ENCODE results near the gene CAMK2N1. TPM values are rescaled to one million over a fixed set of nuclear protein-coding genes. Genes with fewer than 3 reads are reported as not detected.

CAMK2N1 gene
- total and polyA plus RNA-seq, 2 of the 13 experiments (the other 11 are each of a cell fraction or from before 2014, with no cell fraction given), result 38.0 to 38.6 TPM

- TF ChIP-seq FOXP1 (IDR thresholded peaks at IDR 0.05) (no peak), FOXP1 (CRISPR knock-in tag; IDR thresholded peaks at IDR 0.05) (no peak), BRCA1 (CRISPR knock-in tag; IDR thresholded peaks at IDR 0.05) (no peak), ELF4 (CRISPR knock-in tag; IDR thresholded peaks at IDR 0.05; ENCODE audit: borderline replicate concordance) (no peak), REL (CRISPR knock-in tag; conservative IDR thresholded peaks at IDR 0.05) (no peak), PHB2 (IDR thresholded peaks at IDR 0.05; ENCODE audit: partially characterized antibody) (no peak), NFYB (CRISPR knock-in tag; IDR thresholded peaks at IDR 0.05) (no peak), EED (CRISPR knock-in tag; IDR thresholded peaks at IDR 0.05) (no peak), TERF1 (CRISPR knock-in tag; IDR thresholded peaks at IDR 0.05) (no peak), ZNF766 (CRISPR knock-in tag; IDR thresholded peaks at IDR 0.05; ENCODE audit: borderline replicate concordance) (no peak), NFKB2 (CRISPR knock-in tag; IDR thresholded peaks at IDR 0.05; ENCODE audit: borderline replicate concordance) (peak; percentile 50), ZNF512B (CRISPR knock-in tag; IDR thresholded peaks at IDR 0.05; ENCODE audit: borderline replicate concordance) (peak; percentile 88; the same call in 1 of the 2 replicates), ZNF362 (CRISPR knock-in tag; IDR thresholded peaks at IDR 0.05; ENCODE audit: borderline replicate concordance) (peak; percentile 48; the same call in 1 of the 2 replicates), MED13 (CRISPR knock-in tag; IDR thresholded peaks at IDR 0.05) (no peak)
- TF ChIP-seq, protein P1, sequence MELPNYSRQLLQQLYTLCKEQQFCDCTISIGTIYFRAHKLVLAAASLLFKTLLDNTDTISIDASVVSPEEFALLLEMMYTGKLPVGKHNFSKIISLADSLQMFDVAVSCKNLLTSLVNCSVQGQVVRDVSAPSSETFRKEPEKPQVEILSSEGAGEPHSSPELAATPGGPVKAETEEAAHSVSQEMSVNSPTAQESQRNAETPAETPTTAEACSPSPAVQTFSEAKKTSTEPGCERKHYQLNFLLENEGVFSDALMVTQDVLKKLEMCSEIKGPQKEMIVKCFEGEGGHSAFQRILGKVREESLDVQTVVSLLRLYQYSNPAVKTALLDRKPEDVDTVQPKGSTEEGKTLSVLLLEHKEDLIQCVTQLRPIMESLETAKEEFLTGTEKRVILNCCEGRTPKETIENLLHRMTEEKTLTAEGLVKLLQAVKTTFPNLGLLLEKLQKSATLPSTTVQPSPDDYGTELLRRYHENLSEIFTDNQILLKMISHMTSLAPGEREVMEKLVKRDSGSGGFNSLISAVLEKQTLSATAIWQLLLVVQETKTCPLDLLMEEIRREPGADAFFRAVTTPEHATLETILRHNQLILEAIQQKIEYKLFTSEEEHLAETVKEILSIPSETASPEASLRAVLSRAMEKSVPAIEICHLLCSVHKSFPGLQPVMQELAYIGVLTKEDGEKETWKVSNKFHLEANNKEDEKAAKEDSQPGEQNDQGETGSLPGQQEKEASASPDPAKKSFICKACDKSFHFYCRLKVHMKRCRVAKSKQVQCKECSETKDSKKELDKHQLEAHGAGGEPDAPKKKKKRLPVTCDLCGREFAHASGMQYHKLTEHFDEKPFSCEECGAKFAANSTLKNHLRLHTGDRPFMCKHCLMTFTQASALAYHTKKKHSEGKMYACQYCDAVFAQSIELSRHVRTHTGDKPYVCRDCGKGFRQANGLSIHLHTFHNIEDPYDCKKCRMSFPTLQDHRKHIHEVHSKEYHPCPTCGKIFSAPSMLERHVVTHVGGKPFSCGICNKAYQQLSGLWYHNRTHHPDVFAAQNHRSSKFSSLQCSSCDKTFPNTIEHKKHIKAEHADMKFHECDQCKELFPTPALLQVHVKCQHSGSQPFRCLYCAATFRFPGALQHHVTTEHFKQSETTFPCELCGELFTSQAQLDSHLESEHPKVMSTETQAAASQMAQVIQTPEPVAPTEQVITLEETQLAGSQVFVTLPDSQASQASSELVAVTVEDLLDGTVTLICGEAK (IDR thresholded peaks at IDR 0.05), result no peak
- TF ChIP-seq, protein P1 (CRISPR knock-in tag; IDR thresholded peaks at IDR 0.05), result no peak
Observed at GRCh38 chr1:20483833-20484518, 2.0 kb downstream of the CAMK2N1 start (continued).
